ENCODE measurements around the gene ACTN3.
A peak's percentile ranks its signal among the peaks of the same experiment; 100 is the strongest.
"Not testable (repeated sequence)": the region's sequence is repeated elsewhere in the genome, so short reads cannot be mapped to it uniquely, and the experiment has no call there.

The ACTN3 gene

DNA sequence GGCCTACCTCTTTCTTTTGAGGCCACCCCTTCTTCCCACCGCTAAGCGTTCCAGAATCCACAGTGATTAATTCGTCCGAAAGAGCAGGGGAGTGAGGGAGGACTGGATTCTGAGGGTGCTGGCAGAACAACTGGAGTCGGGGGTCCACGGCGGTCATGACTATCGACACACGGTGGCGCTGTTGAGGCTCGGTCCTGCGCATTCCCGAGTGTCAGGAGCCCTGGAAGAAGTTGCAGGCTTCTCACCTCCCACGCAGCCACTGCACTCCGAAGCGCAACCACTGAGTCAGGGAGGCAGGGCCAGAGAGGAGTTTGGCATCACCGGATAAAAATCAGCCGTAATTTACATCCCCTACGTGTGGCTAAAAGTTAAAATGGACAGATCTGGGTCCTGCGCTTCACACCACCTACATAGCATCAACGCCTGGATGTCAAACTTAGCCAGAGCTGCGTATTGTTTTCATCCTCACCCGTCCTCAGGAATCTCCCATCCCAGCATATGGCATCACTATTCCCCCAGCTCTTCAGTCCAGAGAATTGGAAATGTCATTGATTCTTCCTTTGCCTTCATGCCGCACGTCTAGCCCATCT, 32.4 kb downstream of the ACTN3 start:
- Histone ChIP-seq H3K9ac (ENCODE audit: low read depth in 1 of 2, low read length in 2 of 2) (no peak overlapping the region), H3K9me3 (ENCODE audit: control insufficient read depth in 1 of 2, low read length in 2 of 2) (peaks cover 0 to 8% of the 10 kb centered on the region in 2 donors), H3K27me3 (ENCODE audit: control insufficient read depth in 1 of 2, insufficient read depth in 2 of 2, low read length in 2 of 2) (no peaks in the 10 kb centered on the region), H3K4me1 (ENCODE audit: control insufficient read depth in 1 of 2, insufficient read depth in 2 of 2, low read length in 2 of 2) (peaks cover 0 to 5% of the 10 kb centered on the region in 2 donors), H3K27ac (ENCODE audit: low read depth, low read length) (no peak overlapping the region), H3K36me3 (ENCODE audit: control insufficient read depth in 1 of 2, insufficient read depth in 2 of 2, low read length in 2 of 2) (no peaks in the 10 kb centered on the region), H3K4me3 (ENCODE audit: low read depth in 1 of 2, low read length in 2 of 2) (peak overlapping the region in 1 of 2 donors; percentile 22)

DNA sequence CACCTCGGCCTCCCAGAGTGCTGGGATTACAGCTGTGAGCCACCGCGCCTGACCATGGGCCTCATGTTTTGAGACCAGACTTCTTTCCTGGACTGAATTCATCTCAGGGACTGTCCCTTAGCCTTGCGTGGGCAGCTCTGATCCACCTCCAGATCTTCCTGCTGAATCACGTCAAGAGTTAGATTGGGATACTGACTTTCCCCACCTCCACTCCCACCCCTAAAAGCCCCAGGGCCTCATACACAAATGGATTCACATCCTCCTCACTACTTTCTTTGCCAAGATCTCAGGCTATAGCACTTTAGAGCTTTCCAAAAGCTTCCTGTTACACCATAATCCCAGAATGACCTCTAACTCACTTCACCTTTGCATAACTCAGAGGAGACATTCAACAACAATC, 34.1 kb downstream of the ACTN3 start:
- Histone ChIP-seq H3K4me1 (ENCODE audit: control insufficient read depth in 1 of 2, insufficient read depth in 2 of 2, low read length in 2 of 2) (peaks cover 0 to 5% of the 10 kb centered on the region in 2 donors), H3K27ac (ENCODE audit: low read depth, low read length) (no peak overlapping the region), H3K27me3 (ENCODE audit: control insufficient read depth in 1 of 2, insufficient read depth in 2 of 2, low read length in 2 of 2) (no peaks in the 10 kb centered on the region), H3K9ac (ENCODE audit: low read depth in 1 of 2, low read length in 2 of 2) (no peak overlapping the region), H3K9me3 (ENCODE audit: control insufficient read depth in 1 of 2, low read length in 2 of 2) (peaks cover 0 to 8% of the 10 kb centered on the region in 2 donors), H3K36me3 (ENCODE audit: control insufficient read depth in 1 of 2, insufficient read depth in 2 of 2, low read length in 2 of 2) (no peaks in the 10 kb centered on the region), H3K4me3 (ENCODE audit: low read depth in 1 of 2, low read length in 2 of 2) (no peak overlapping the region)

DNA sequence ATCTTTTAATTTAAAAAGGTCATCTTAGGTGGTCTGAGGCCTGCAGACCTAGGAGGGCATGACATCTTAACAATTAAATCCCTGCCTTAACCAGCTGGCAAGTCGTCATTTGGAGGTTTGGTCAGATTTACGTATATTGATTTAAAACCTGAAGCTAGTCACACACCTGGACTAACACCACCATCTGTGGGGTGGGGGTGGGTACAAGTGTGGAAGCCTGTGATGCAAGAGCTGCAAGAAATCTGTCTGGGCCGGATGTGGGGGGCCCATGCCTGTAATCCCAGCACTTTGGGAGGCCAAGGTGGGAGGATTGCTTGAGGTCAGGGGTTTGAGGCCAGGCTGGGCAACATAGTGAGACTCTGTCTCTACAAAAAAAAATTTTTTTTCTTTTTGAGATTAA, 34.6 kb downstream of the ACTN3 start:
- no peak overlapping the region for H3K9ac ChIP-seq (ENCODE audit: low read depth in 1 of 2, low read length in 2 of 2)
- H3K4me3 ChIP-seq (ENCODE audit: low read depth in 1 of 2, low read length in 2 of 2), result no peak overlapping the region
- H3K36me3 ChIP-seq (ENCODE audit: control insufficient read depth in 1 of 2, insufficient read depth in 2 of 2, low read length in 2 of 2), result no peaks in the 10 kb centered on the region
- peaks cover 0 to 5% of the 10 kb centered on the region in 2 donors for H3K4me1 ChIP-seq (ENCODE audit: control insufficient read depth in 1 of 2, insufficient read depth in 2 of 2, low read length in 2 of 2)
- no peaks in the 10 kb centered on the region for H3K27me3 ChIP-seq (ENCODE audit: control insufficient read depth in 1 of 2, insufficient read depth in 2 of 2, low read length in 2 of 2)
- H3K27ac ChIP-seq (ENCODE audit: low read depth, low read length), result no peak overlapping the region
- H3K9me3 ChIP-seq (ENCODE audit: control insufficient read depth in 1 of 2, low read length in 2 of 2), result peaks cover 0 to 8% of the 10 kb centered on the region in 2 donors

DNA sequence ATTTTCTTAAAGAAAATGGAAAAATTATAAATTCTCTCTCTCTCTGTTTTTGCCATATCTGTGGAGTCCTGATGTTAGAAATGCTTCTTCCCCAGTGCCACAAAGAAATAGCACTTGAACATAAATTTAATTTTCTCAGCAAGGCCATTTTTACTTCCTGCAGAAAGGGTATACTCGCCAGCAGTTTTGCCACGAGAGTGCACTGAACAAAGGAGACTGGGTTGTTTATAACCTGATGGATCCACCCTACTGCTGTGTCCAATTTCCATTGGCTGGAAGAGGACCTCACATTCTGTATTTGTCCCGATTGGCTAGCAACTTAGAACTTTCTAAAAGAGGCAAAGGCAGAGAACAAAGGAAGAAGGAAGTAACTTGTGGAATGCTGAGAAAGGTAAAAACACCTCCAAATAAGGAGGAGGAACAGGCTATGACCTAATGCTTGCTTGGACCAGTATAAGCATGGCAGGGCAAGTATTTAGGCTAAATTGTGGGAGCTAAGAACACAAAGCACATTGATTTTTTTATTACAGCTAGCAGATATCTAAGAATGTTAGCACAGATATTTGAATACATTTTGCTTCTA, 36.0 kb downstream of the ACTN3 start:
- H3K9me3 ChIP-seq (ENCODE audit: control insufficient read depth in 1 of 2, low read length in 2 of 2); H3K4me3 ChIP-seq (ENCODE audit: low read depth in 1 of 2, low read length in 2 of 2); H3K9ac ChIP-seq (ENCODE audit: low read depth in 1 of 2, low read length in 2 of 2); H3K27ac ChIP-seq (ENCODE audit: low read depth, low read length); H3K36me3 ChIP-seq (ENCODE audit: control insufficient read depth in 1 of 2, insufficient read depth in 2 of 2, low read length in 2 of 2); H3K27me3 ChIP-seq (ENCODE audit: control insufficient read depth in 1 of 2, insufficient read depth in 2 of 2, low read length in 2 of 2); H3K4me1 ChIP-seq (ENCODE audit: control insufficient read depth in 1 of 2, insufficient read depth in 2 of 2, low read length in 2 of 2): not testable (repeated sequence)

DNA sequence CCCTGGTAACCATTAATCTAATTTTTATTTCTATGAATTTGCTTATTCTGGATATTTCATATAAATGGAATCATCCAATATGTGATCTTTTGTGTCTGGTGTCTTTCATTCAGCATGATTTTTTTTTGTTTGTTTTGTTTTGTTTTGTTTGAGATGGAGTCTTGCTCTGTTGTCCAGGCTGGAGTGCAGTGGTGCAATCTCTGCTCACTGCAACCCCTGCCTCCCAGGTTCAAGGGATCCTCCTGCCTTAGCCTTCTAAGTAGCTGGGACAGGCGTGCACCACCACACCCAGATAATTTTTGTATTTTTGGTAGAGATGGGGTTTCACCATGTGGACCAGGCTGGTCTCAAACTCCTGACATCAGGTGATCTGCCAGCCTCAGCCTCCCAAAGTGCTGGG, 38.7 kb downstream of the ACTN3 start:
- H3K9ac ChIP-seq (ENCODE audit: low read depth in 1 of 2, low read length in 2 of 2); H3K4me1 ChIP-seq (ENCODE audit: control insufficient read depth in 1 of 2, insufficient read depth in 2 of 2, low read length in 2 of 2); H3K9me3 ChIP-seq (ENCODE audit: control insufficient read depth in 1 of 2, low read length in 2 of 2); H3K27ac ChIP-seq (ENCODE audit: low read depth, low read length); H3K4me3 ChIP-seq (ENCODE audit: low read depth in 1 of 2, low read length in 2 of 2); H3K27me3 ChIP-seq (ENCODE audit: control insufficient read depth in 1 of 2, insufficient read depth in 2 of 2, low read length in 2 of 2); H3K36me3 ChIP-seq (ENCODE audit: control insufficient read depth in 1 of 2, insufficient read depth in 2 of 2, low read length in 2 of 2): not testable (repeated sequence)

DNA sequence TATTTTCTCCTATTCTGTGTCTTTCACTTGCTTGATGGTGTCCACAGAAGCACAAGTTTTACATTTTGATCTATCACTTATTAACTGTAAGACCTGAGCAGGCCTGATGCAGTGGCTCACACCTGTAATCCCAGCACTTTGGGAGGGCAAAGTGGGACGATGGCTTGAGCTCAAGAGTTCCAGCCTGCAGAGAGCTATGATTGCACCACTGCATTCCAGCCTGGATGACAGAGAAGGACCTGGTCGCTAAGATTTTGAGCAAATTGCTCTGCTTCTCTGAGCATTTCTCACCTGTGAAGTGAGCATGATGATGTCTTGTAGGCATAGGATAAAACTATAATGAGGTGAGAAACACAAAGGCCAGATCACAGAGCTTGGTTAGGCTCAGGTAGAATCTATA, 39.4 kb downstream of the ACTN3 start:
- Histone ChIP-seq H3K36me3 (ENCODE audit: control insufficient read depth in 1 of 2, insufficient read depth in 2 of 2, low read length in 2 of 2) (no peaks in the 10 kb centered on the region), H3K9ac (ENCODE audit: low read depth in 1 of 2, low read length in 2 of 2) (no peak overlapping the region), H3K27ac (ENCODE audit: low read depth, low read length) (no peak overlapping the region), H3K27me3 (ENCODE audit: control insufficient read depth in 1 of 2, insufficient read depth in 2 of 2, low read length in 2 of 2) (no peaks in the 10 kb centered on the region), H3K9me3 (ENCODE audit: control insufficient read depth in 1 of 2, low read length in 2 of 2) (peaks cover 0 to 8% of the 10 kb centered on the region in 2 donors), H3K4me1 (ENCODE audit: control insufficient read depth in 1 of 2, insufficient read depth in 2 of 2, low read length in 2 of 2) (no peaks in the 10 kb centered on the region), H3K4me3 (ENCODE audit: low read depth in 1 of 2, low read length in 2 of 2) (no peak overlapping the region)

DNA sequence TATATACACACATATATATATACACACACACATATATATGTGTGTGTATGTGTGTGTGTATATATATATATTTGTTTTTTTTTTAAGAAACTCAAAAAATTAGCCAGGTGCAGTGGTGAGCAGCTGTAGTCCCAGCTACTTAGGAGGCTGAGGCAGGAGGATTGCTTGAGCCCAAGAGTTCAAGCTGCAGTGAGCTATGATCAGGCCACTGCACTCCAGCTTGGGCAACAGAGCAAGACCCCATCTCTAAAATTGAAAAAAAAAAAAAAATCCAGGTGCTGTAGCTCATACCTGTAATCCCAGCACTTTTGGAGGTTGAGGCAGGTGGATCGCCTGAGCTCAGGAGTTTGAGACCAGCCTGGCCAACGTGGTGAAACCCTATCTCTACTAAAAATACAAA, 42.6 kb downstream of the ACTN3 start:
- H3K27me3 ChIP-seq (ENCODE audit: control insufficient read depth in 1 of 2, insufficient read depth in 2 of 2, low read length in 2 of 2); H3K27ac ChIP-seq (ENCODE audit: low read depth, low read length); H3K9me3 ChIP-seq (ENCODE audit: control insufficient read depth in 1 of 2, low read length in 2 of 2); H3K9ac ChIP-seq (ENCODE audit: low read depth in 1 of 2, low read length in 2 of 2); H3K4me3 ChIP-seq (ENCODE audit: low read depth in 1 of 2, low read length in 2 of 2); H3K36me3 ChIP-seq (ENCODE audit: control insufficient read depth in 1 of 2, insufficient read depth in 2 of 2, low read length in 2 of 2): not testable (repeated sequence)
- H3K4me1 ChIP-seq (ENCODE audit: control insufficient read depth in 1 of 2, insufficient read depth in 2 of 2, low read length in 2 of 2), result peaks cover 12 to 17% of the 10 kb centered on the region in 2 donors

DNA sequence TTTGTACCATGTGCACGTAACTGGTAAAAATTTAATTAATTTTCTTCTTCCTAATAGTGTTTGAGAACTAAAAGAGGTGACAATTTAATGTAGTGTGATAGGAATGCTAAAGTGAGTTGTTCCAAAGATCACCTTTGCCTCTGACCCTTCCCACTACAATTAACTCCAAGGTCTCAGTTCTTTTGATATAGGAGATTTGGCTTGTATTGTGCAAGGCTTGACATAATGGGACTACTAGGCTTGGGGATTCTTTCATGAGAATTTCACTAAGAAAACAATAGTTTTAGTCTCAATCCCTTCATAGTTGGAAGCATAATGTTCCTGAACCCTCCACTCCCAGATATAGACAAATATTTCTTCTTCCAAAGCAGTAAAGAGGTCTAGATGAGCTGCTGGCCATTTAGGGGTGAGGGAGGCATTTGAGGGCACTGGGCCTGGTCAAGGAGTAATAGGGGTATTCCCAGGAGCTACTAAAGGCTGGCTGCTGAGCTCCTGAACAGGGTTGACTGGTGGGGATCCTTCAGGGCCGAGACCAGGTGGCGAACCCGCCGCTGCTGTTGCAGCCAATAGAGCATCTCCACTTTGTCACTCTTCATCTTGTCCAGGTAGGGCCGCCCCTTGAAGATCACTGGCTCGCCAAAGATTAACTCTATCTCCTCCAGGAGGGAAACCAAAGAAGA, 43.4 kb downstream of the ACTN3 start:
- peaks cover 18 to 23% of the 10 kb centered on the region in 2 donors for H3K4me1 ChIP-seq (ENCODE audit: control insufficient read depth in 1 of 2, insufficient read depth in 2 of 2, low read length in 2 of 2)
- no peak overlapping the region for H3K4me3 ChIP-seq (ENCODE audit: low read depth in 1 of 2, low read length in 2 of 2)
- no peaks in the 10 kb centered on the region for H3K27me3 ChIP-seq (ENCODE audit: control insufficient read depth in 1 of 2, insufficient read depth in 2 of 2, low read length in 2 of 2)
- H3K27ac ChIP-seq (ENCODE audit: low read depth, low read length), result no peak overlapping the region
- no peaks in the 10 kb centered on the region for H3K36me3 ChIP-seq (ENCODE audit: control insufficient read depth in 1 of 2, insufficient read depth in 2 of 2, low read length in 2 of 2)
- no peaks in the 10 kb centered on the region for H3K9me3 ChIP-seq (ENCODE audit: control insufficient read depth in 1 of 2, low read length in 2 of 2)
- H3K9ac ChIP-seq (ENCODE audit: low read depth in 1 of 2, low read length in 2 of 2), result no peak overlapping the region

DNA sequence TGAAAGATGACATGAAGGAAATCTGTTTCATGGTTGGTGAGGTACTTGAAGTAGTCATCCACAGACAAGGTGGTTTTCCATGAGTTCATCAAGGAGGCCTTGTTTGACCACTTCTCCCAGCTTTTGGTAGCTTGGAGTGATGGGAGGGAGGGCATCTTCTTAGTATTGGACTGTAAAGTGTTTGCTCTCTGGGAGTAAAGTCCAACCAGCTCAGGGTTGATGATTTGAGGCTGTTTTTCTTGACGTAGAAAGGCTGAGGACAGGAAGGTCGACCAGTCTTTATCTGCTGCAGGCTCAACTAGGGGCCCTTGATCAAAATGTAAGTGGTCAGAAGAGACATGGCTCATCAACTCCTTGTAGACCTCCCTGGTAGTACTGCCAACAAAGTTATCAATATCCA, 44.5 kb downstream of the ACTN3 start:
- Histone ChIP-seq H3K4me3 (ENCODE audit: low read depth in 1 of 2, low read length in 2 of 2) (no peak overlapping the region), H3K27me3 (ENCODE audit: control insufficient read depth in 1 of 2, insufficient read depth in 2 of 2, low read length in 2 of 2) (no peaks in the 10 kb centered on the region), H3K9me3 (ENCODE audit: control insufficient read depth in 1 of 2, low read length in 2 of 2) (no peaks in the 10 kb centered on the region), H3K27ac (ENCODE audit: low read depth, low read length) (no peak overlapping the region), H3K9ac (ENCODE audit: low read depth in 1 of 2, low read length in 2 of 2) (no peak overlapping the region), H3K36me3 (ENCODE audit: control insufficient read depth in 1 of 2, insufficient read depth in 2 of 2, low read length in 2 of 2) (no peaks in the 10 kb centered on the region), H3K4me1 (ENCODE audit: control insufficient read depth in 1 of 2, insufficient read depth in 2 of 2, low read length in 2 of 2) (peaks cover 26 to 33% of the 10 kb centered on the region in 2 donors)

DNA sequence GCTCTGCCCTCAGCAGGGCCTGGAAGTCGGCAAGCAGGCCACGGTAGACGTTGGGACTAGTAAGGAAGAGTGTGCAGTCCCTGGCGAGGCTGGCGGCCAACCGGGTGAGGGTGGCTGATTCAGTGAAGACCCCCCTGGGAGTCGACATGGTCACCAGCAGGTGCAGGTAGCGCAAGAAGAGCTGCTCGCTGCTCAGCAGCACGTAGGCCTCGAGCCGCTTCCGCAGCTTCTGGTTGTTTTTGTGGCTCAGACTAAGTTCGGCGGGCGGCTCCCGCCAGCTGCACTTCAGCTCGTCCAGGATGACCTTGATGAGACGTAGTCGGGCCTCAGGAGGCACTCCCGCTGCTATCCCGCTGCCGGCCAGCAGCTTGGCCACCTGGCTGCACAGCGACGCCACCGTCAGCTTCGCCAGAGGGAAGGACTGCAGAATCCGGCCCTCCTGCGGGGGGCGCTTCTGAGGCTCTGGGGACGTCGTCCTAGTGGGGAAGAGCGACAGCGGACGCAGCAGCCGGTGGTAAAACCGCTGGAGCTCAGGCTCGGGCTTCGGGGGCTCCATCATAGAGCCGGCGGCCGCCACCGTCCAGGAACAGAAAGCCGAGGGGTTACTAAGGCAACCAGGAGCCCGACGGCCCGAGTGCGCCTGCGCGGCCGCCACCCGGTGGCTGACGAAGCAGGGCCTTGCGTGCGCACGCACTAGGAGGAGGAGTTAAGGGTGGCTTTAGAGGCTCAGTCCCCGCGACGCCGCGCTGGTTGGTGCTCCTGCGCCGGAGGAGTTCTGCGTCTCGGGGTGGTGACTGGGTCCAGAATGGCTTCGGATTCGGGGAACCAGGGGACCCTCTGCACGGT, 46.0 kb downstream of the ACTN3 start, which contains the start of the genes CCDC87 and CCS:
TSS of gene CCDC87 (minus strand) at position 607 of the 846 bp plus-strand sequence. CDS start at position 559, 48 bp downstream.
TSS of gene CCS (plus strand) at position 729 of the 846 bp plus-strand sequence. CDS start at position 806, 77 bp downstream.
- Histone ChIP-seq H3K9me3 (ENCODE audit: control insufficient read depth in 1 of 2, low read length in 2 of 2) (no peaks in the 10 kb centered on the region), H3K27ac (ENCODE audit: low read depth, low read length) (peak within 1 kb of the TSS; percentile 59), H3K27me3 (ENCODE audit: control insufficient read depth in 1 of 2, insufficient read depth in 2 of 2, low read length in 2 of 2) (no peaks in the 10 kb centered on the region), H3K4me3 (ENCODE audit: low read depth in 1 of 2, low read length in 2 of 2) (peak within 1 kb of the TSS; percentile 88 to 93), H3K9ac (ENCODE audit: low read depth in 1 of 2, low read length in 2 of 2) (peak within 1 kb of the TSS; percentile 73 to 99), H3K36me3 (ENCODE audit: control insufficient read depth in 1 of 2, insufficient read depth in 2 of 2, low read length in 2 of 2) (no peaks in the 10 kb centered on the region), H3K4me1 (ENCODE audit: control insufficient read depth in 1 of 2, insufficient read depth in 2 of 2, low read length in 2 of 2) (peaks cover 29 to 38% of the 10 kb centered on the region in 2 donors)
